Tibial nerve (tissue), 4 donors: Measurements from ENCODE around the gene TECPR1. TPM values are rescaled to one million over a fixed set of nuclear protein-coding genes. Genes with fewer than 3 reads are reported as not detected.
A peak's percentile ranks its signal among the peaks of the same experiment; 100 is the strongest.

Experiments
- DNase-seq, 2 donors: peaks; one replicate each; pipeline ENCODE4 v3.0.0-alpha.2; 2019; ENCODE audit warnings: low spot score in 2 of 2
- H3K27ac ChIP-seq, 4 donors: fragments of 200-600 bp; sonication (generic) in 3 of 4; one replicate each; pipeline ENCODE4 v1.5.1; 2017 to 2019; ENCODE audit warnings: mild to moderate bottlenecking in 1 of 4
- H3K27me3 ChIP-seq, 2 donors: fragments of 200-600 bp; sonication (generic) in 1 of 2; one replicate each; pipeline versions ENCODE4 v1.5.1 to v1.6.0; 2017 to 2019
- H3K36me3 ChIP-seq, 3 donors: fragments of 200-600 bp; sonication (generic); one replicate each; pipeline ENCODE4 v1.5.1; 2018 to 2019
- H3K4me1 ChIP-seq, 4 donors: fragments of 200-600 bp; sonication (generic) in 3 of 4; one replicate each; pipeline ENCODE4 v1.5.1; 2017 to 2019
- H3K4me3 ChIP-seq, 4 donors: fragments of 200-600 bp; sonication (generic) in 3 of 4; one replicate each; pipeline ENCODE4 v1.5.1; 2017 to 2019; ENCODE audit warnings: mild to moderate bottlenecking in 1 of 4, moderate library complexity in 1 of 4
- H3K9me3 ChIP-seq, 4 donors: fragments of 200-600 bp; sonication (generic) in 3 of 4; one replicate each; pipeline ENCODE4 v1.5.1; 2017 to 2019
- CTCF ChIP-seq, 5 experiments: fragments of 200-600 bp in 3 of 5; fragments of 450-650 bp in 2 of 5; sonication (generic) in 3 of 5; IDR thresholded peaks; one replicate each; pipeline ENCODE4 v1.5.1; 2016 to 2019; ENCODE audit warnings: antibody characterized with exemption in 5 of 5, mild to moderate bottlenecking in 3 of 5, moderate library complexity in 2 of 5
- EP300 ChIP-seq, 2 donors: sonication (generic); formaldehyde crosslinking; IDR thresholded peaks; one replicate each; pipeline ENCODE4 v1.6.1; 2017; ENCODE audit warnings: antibody characterized with exemption in 2 of 2, mild to moderate bottlenecking in 1 of 2
- POLR2A ChIP-seq, 2 donors: fragments of 450-650 bp; IDR thresholded peaks; one replicate each; pipeline ENCODE4 v1.6.1; 2017; ENCODE audit warnings: antibody characterized with exemption in 2 of 2, mild to moderate bottlenecking in 2 of 2, moderate library complexity in 2 of 2
- WGBS, 2 donors: methylation state at CpG; one replicate each; pipeline ENCODE4 v1.1.5; 2018; 5-methylcytosine and 5-hydroxymethylcytosine counted together
- total RNA-seq, 4 donors: library from RNA; depleted of rRNA; stranded (reverse); fragments of >200 nt; gene quantifications; one replicate each; pipeline ENCODE4 v1.1.0, GENCODE V29; 2016

TECPR1 gene
- total RNA-seq, 4 donors from 2014 or later: 30.8 to 72.6 (median 41.2) TPM

GRCh38 chr7:98213296-98213887, 38.6 kb downstream of the TECPR1 start:
- Histone ChIP-seq H3K27me3 (peaks cover 0 to 10% of the 10 kb centered on the region in 2 donors), H3K27ac (no peak overlapping the region), H3K4me1 (peaks cover 0 to 30% (median 5%) of the 10 kb centered on the region in 4 donors), H3K9me3 (no peaks in the 10 kb centered on the region), H3K4me3 (no peak overlapping the region), H3K36me3 (peaks cover 0 to 38% (median 0%) of the 10 kb centered on the region in 3 donors)
- TF ChIP-seq EP300 (IDR thresholded peaks at IDR 0.05): no peak
- WGBS, 2 donors: 93 to 94% methylated on average over 7 to 8 of the region's 8 CpGs
- DNase-seq: no peak

- WGBS, 2 donors: 92 to 93% methylated on average over 23 to 30 of the region's 30 CpGs
- no peaks in the 10 kb centered on the region for H3K9me3 ChIP-seq
- peaks cover 0 to 36% (median 0%) of the 10 kb centered on the region in 3 donors for H3K36me3 ChIP-seq
- peaks cover 0 to 10% of the 10 kb centered on the region in 2 donors for H3K27me3 ChIP-seq
- H3K4me3 ChIP-seq: no peak overlapping the region
- TF ChIP-seq EP300 (IDR thresholded peaks at IDR 0.05): no peak
- no peak for TF ChIP-seq POLR2A (IDR thresholded peaks at IDR 0.05)
- no peak for TF ChIP-seq CTCF (IDR thresholded peaks at IDR 0.05)
- no peak for DNase-seq
- peaks cover 0 to 22% (median under 1%) of the 10 kb centered on the region in 4 donors for H3K4me1 ChIP-seq
- no peak overlapping the region for H3K27ac ChIP-seq
These were observed 39.4 kb downstream of the TECPR1 start for GRCh38 chr7:98212532-98213041.

GRCh38 chr7:98211676-98212531, 40.1 kb downstream of the TECPR1 start:
- Histone ChIP-seq H3K4me3 (peak overlapping the region in 1 of 4 donors; percentile 41), H3K27ac (no peak overlapping the region), H3K9me3 (no peaks in the 10 kb centered on the region), H3K27me3 (peaks cover 0 to 10% of the 10 kb centered on the region in 2 donors), H3K4me1 (peaks cover 0 to 21% (median 0%) of the 10 kb centered on the region in 4 donors), H3K36me3 (peaks cover 0 to 36% (median 0%) of the 10 kb centered on the region in 3 donors)
- WGBS, 2 donors: 73 to 84% methylated on average over 38 to 44 of the region's 49 CpGs
- no peak for DNase-seq
- no peak for TF ChIP-seq POLR2A (IDR thresholded peaks at IDR 0.05)
- no peak for TF ChIP-seq CTCF (IDR thresholded peaks at IDR 0.05)
- TF ChIP-seq EP300 (IDR thresholded peaks at IDR 0.05): no peak

GRCh38 chr7:98211221-98211675, 40.8 kb downstream of the TECPR1 start, which contains the start of gene BHLHA15:
TSS of gene BHLHA15 (plus strand) at chr7:98211439. CDS start at chr7:98212310, 871 bp downstream.
- no peak within 1 kb of the TSS for H3K27ac ChIP-seq
- H3K9me3 ChIP-seq: no peaks in the 10 kb centered on the region
- H3K36me3 ChIP-seq: peaks cover 0 to 36% (median 0%) of the 10 kb centered on the region in 3 donors
- no peak for TF ChIP-seq EP300 (IDR thresholded peaks at IDR 0.05)
- TF ChIP-seq POLR2A (IDR thresholded peaks at IDR 0.05): no peak
- TF ChIP-seq CTCF (IDR thresholded peaks at IDR 0.05): no peak
- peak within 1 kb of the TSS in 3 of 4 donors; percentile 18 to 41 (median 19) for H3K4me3 ChIP-seq
- peaks cover 0 to 21% (median 0%) of the 10 kb centered on the region in 4 donors for H3K4me1 ChIP-seq
- WGBS, 2 donors: 0 to 8% methylated on average over 2 to 11 of the region's 45 CpGs
- DNase-seq: no peak
- H3K27me3 ChIP-seq: peaks cover 0 to 10% of the 10 kb centered on the region in 2 donors

GRCh38 chr7:98210513-98211220, 41.4 kb downstream of the TECPR1 start:
- DNase-seq: no peak
- Histone ChIP-seq H3K27me3 (peaks cover 0 to 10% of the 10 kb centered on the region in 2 donors), H3K27ac (no peak overlapping the region), H3K4me1 (peaks cover 0 to 21% (median 0%) of the 10 kb centered on the region in 4 donors), H3K9me3 (no peaks in the 10 kb centered on the region), H3K4me3 (peak overlapping the region in 3 of 4 donors; percentile 18 to 41 (median 19)), H3K36me3 (peaks cover 0 to 36% (median 0%) of the 10 kb centered on the region in 3 donors)
- WGBS, 2 donors: 0 to 4% methylated on average over 10 to 16 of the region's 49 CpGs
- TF ChIP-seq POLR2A (IDR thresholded peaks at IDR 0.05) (no peak), CTCF (IDR thresholded peaks at IDR 0.05) (no peak), EP300 (IDR thresholded peaks at IDR 0.05) (no peak)
